ENCODE measurements around the gene DCST2. TPM values are rescaled to one million over a fixed set of nuclear protein-coding genes. Genes with fewer than 3 reads are reported as not detected.

The DCST2 gene
- total and polyA plus RNA-seq, 2 of the 8 experiments (the other 6 are each of a cell fraction or from before 2014, with no cell fraction given) = 0.43 to 2.1 TPM

DNA sequence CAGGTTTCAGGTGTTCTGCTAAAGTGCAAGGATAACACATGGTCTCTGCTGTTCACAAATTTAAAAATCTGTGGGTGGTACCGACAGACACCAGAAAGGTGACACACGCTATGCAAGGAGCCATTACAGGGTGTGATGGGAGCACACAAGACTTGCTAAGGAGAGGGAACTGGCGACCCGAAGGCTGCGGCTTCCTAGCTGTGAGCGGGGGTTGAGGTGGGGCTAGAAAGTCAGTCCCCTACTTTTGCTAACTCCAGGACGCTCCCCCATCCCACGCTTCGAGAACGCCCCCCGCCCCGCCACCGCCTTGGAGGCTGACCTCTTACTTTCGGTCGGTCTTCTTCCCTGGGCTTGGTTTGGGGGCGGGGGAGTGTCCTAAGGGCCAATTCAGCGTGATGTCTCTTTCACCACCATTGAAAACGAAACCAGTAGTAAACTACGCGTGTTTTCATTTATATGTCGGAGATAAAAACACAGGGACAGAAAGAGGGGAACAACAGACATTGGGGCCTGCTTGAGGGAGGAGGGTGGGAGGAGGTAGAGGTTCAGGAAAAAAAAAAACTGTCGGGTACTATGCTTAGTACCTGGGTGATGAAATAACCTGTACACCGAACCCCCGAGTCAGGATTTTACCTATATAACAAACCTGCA lies 58.0 kb downstream of the DCST2 start:
- 7% methylated on average over 16 of the region's 24 CpGs; no CpG with 5 or more reads in 1 of the 2 experiments for WGBS, 2 experiments (ENCODE audit: extremely low coverage in 1 of 2, insufficient coverage in 1 of 2, insufficient read length in 1 of 2, insufficient replicate concordance in 2 of 2, low coverage in 1 of 2, low lambda C conversion rate in 2 of 2, missing lambda C conversion rate in 1 of 2)
- Histone ChIP-seq H2BK12ac (ENCODE audit: low read depth, low read length) (peak overlapping the region; percentile 62; the same call in 1 of the 2 replicates), H4K91ac (replicated peaks; ENCODE audit: insufficient read length, low read length) (peak overlapping the region; percentile 79), H4K8ac (ENCODE audit: extremely low read depth, insufficient read depth, low read length) (peak overlapping the region; percentile 29; the same call in 1 of the 2 replicates), H4K5ac (ENCODE audit: insufficient read length, low read depth, low read length) (peak overlapping the region; percentile 36), H2BK120ac (replicated peaks; ENCODE audit: low read depth, low read length) (no peak overlapping the region), H3K56ac (replicated peaks; ENCODE audit: insufficient read length, low read depth, low read length) (peak overlapping the region; percentile 17), H2AFZ (ENCODE audit: low read length) (no peak overlapping the region), H3K79me2 (ENCODE audit: control insufficient read depth in 1 of 2, insufficient read depth in 2 of 2, low read length in 2 of 2) (peaks cover 19 to 46% of the 10 kb centered on the region in 2 experiments), H3K27ac (ENCODE audit: low read depth, low read length) (peak overlapping the region; percentile 85), H2AK5ac (ENCODE audit: low read depth, low read length) (no peak overlapping the region), H3K23me2 (ENCODE audit: low read depth, low read length) (peaks cover 18% of the 10 kb centered on the region), H3K4me2 (ENCODE audit: insufficient read depth in 1 of 2, low read depth in 2 of 2, low read length in 2 of 2) (peak overlapping the region; percentile 78 to 94), H3K79me1 (ENCODE audit: low read depth, low read length) (no peaks in the 10 kb centered on the region; the same call in 1 of the 2 replicates), H3K36me3 (ENCODE audit: control insufficient read depth in 2 of 4, insufficient read depth in 4 of 4, low read length in 3 of 4) (peaks cover 9 to 20% (median 16%) of the 10 kb centered on the region in 4 experiments), H2BK5ac (ENCODE audit: low read depth, low read length) (peak overlapping the region; percentile 94), H3K27me3 (replicated peaks in 1 of 4; ENCODE audit: control insufficient read depth in 3 of 4, extremely low read depth in 1 of 4, insufficient read depth in 3 of 4, low read length in 3 of 4) (no peaks in the 10 kb centered on the region), H4K20me1 (replicated peaks in 1 of 2; ENCODE audit: control insufficient read depth in 1 of 2, insufficient read depth in 2 of 2, low read length in 2 of 2) (peaks cover 2 to 8% of the 10 kb centered on the region in 2 experiments), H3K23ac (ENCODE audit: insufficient read length) (no peak overlapping the region), H2BK15ac (ENCODE audit: low read length) (no peak overlapping the region), H3K14ac (ENCODE audit: insufficient read length) (no peak overlapping the region), H3K4me1 (replicated peaks in 1 of 4; ENCODE audit: control insufficient read depth in 3 of 4, insufficient read depth in 4 of 4, low read length in 3 of 4) (peaks cover 3 to 13% (median 11%) of the 10 kb centered on the region in 4 experiments; a peak in 6 of 7 replicates), H3K4me3 (ENCODE audit: extremely low read depth in 1 of 4, insufficient read depth in 2 of 4, low read depth in 3 of 4, low read length in 4 of 4) (peak overlapping the region; percentile 87 to 99 (median 96)), H3K4ac (replicated peaks; ENCODE audit: insufficient read length, low read depth, low read length) (no peak overlapping the region), H3K18ac (ENCODE audit: extremely low read depth, low read length) (no peak overlapping the region), H2BK20ac (ENCODE audit: low read length) (no peak overlapping the region), H3K9ac (replicated peaks in 1 of 4; ENCODE audit: extremely low read depth in 1 of 4, low read depth in 3 of 4, low read length in 3 of 4) (peak overlapping the region; percentile 70 to 98 (median 86)), H3K9me3 (ENCODE audit: insufficient read depth in 2 of 2, low read depth in 1 of 2, low read length in 1 of 2) (no peaks in the 10 kb centered on the region)
- ChIA-PET CTCF (ENCODE audit: partially characterized antibody) (interaction anchor here (1.0 to 20.6 kb wide), 3 partner anchors 21 to 86 kb away, joined by 4 to 334 read pairs (median 5); partner anchors contain the start of gene LENEP), POLR2A (ENCODE audit: partially characterized antibody) (interaction anchor here (0.7 to 42.8 kb wide), 7 partner anchors 6 to 55 kb away, joined by 3 to 702 read pairs (median 120); partner anchors contain the start of genes FLAD1, LENEP, PBXIP1 and PYGO2)
- DNase-seq (ENCODE audit: low read depth in 1 of 2, low spot score in 2 of 2) (no peak), FAIRE-seq (no peak)
- TF ChIP-seq RBBP5 (IDR thresholded peaks at IDR 0.05; ENCODE audit: borderline replicate concordance, low read depth, low read length) (no peak), SP2 (IDR thresholded peaks at IDR 0.05; ENCODE audit: low read length) (no peak), TAF1 (IDR thresholded peaks at IDR 0.05; ENCODE audit: low read depth, low read length) (no peak), CREB1 (IDR thresholded peaks at IDR 0.05) (no peak), JUND (IDR thresholded peaks at IDR 0.05; ENCODE audit: low read length) (no peak), HDAC2 (IDR thresholded peaks at IDR 0.05; ENCODE audit: borderline replicate concordance in 1 of 2, low read depth in 2 of 2, low read length in 2 of 2) (no peak), ZNF274 (IDR thresholded peaks at IDR 0.05; ENCODE audit: borderline replicate concordance, extremely low read depth, low read length) (no peak), RAD21 (IDR thresholded peaks at IDR 0.05 in 1 of 2, conservative IDR thresholded peaks at IDR 0.05 in 1 of 2; ENCODE audit: low read depth in 2 of 2, low read length in 2 of 2) (no peak), CHD1 (IDR thresholded peaks at IDR 0.05; ENCODE audit: low read depth, low read length) (no peak)
- TF ChIP-seq, protein P1, sequence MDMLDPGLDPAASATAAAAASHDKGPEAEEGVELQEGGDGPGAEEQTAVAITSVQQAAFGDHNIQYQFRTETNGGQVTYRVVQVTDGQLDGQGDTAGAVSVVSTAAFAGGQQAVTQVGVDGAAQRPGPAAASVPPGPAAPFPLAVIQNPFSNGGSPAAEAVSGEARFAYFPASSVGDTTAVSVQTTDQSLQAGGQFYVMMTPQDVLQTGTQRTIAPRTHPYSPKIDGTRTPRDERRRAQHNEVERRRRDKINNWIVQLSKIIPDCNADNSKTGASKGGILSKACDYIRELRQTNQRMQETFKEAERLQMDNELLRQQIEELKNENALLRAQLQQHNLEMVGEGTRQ (IDR thresholded peaks at IDR 0.05; ENCODE audit: low read length) = no peak

All from H1 (cell line).